Spinal cord (tissue), 10 donors: Measurements from ENCODE around the gene ABITRAM. TPM values are rescaled to one million over a fixed set of nuclear protein-coding genes. Genes with fewer than 3 reads are reported as not detected.
A peak's percentile ranks its signal among the peaks of the same experiment; 100 is the strongest.
"Not testable (repeated sequence)": the region's sequence is repeated elsewhere in the genome, so short reads cannot be mapped to it uniquely, and the experiment has no call there.

Experiments used
- DNase-seq, 6 donors: peaks; one replicate each; pipeline versions ENCODE4 v3.0.0 to v3.0.0-alpha.2; 2013 to 2015; ENCODE audit warnings: low spot score in 6 of 6, low read depth in 4 of 6
- H3K27ac ChIP-seq: one replicate; pipeline ENCODE4 v1.5.1; 2013; ENCODE audit warnings: low read depth, low read length, control low read depth
- H3K27me3 ChIP-seq: one replicate; pipeline ENCODE4 v1.6.1; 2013; ENCODE audit warnings: low read length; ENCODE audit not compliant: control insufficient read depth, insufficient read depth
- H3K36me3 ChIP-seq: one replicate; pipeline ENCODE4 v1.6.1; 2013; ENCODE audit warnings: low read length; ENCODE audit not compliant: control insufficient read depth, insufficient read depth
- H3K4me1 ChIP-seq: one replicate; pipeline ENCODE4 v1.6.1; 2013; ENCODE audit warnings: low read length; ENCODE audit not compliant: control insufficient read depth, insufficient read depth
- H3K4me3 ChIP-seq: one replicate; pipeline ENCODE4 v1.5.1; 2013; ENCODE audit warnings: low read depth, low read length, control low read depth
- H3K9me3 ChIP-seq: one replicate; pipeline ENCODE4 v1.6.1; 2013; ENCODE audit warnings: low read length; ENCODE audit not compliant: control insufficient read depth, insufficient read depth
- WGBS: methylation state at CpG from one replicate; pipeline ENCODE4 v1.1.5; 2013; ENCODE audit warnings: missing lambda C conversion rate; ENCODE audit not compliant: insufficient coverage; 5-methylcytosine and 5-hydroxymethylcytosine counted together
- long read RNA-seq, 4 donors: transcript quantifications; one replicate each; lab custom pipeline, GENCODE V29; 2026
- polyA plus RNA-seq, 2 donors: library from polyadenylated mRNA; unstranded; fragments of 120-200 nt; gene quantifications; one replicate each; pipeline ENCODE4 v1.2.1, GENCODE V29; 2013; ENCODE audit not compliant: insufficient read length in 2 of 2
- total RNA-seq, 2 donors: library from RNA; depleted of rRNA in 1 of 2; stranded (reverse); fragments of 120-200 nt in 1 of 2; fragments of >200 nt in 1 of 2; gene quantifications; one replicate each; pipeline versions ENCODE4 v1.2.3 to v1.2.4, GENCODE V29; 2013 to 2014
- donor health status: healthy.

Gene ABITRAM, protein sequence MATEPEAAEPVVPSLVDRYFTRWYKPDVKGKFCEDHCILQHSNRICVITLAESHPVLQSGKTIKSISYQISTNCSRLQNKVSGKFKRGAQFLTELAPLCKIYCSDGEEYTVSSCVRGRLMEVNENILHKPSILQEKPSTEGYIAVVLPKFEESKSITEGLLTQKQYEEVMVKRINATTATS
- 10 to 100 TPM; 10.2 to 14.9 TPM for total RNA-seq
- 10 to 100 TPM; 24.5 to 24.8 TPM for polyA plus RNA-seq
- long read RNA-seq, donor 1, transcript FAM206A-201 (6 exons, 2,134 nt), result major isoform, 16 of 19 reads
- long read RNA-seq, donor 1, partial matches to known transcripts, result 0 of 19 reads
- long read RNA-seq, donor 1, other reads (novel, unspliced or antisense), result 0 of 19 reads
- long read RNA-seq, donor 2, transcript FAM206A-201 (6 exons, 2,134 nt), result major isoform, 5 of 16 reads
- long read RNA-seq, donor 2, partial matches to known transcripts, result 10 of 16 reads
- long read RNA-seq, donor 2, other reads (novel, unspliced or antisense), result 0 of 16 reads
- long read RNA-seq, donor 3, transcript FAM206A-201 (6 exons, 2,134 nt), result major isoform, 5 of 7 reads
- long read RNA-seq, donor 3, partial matches to known transcripts, result 0 of 7 reads
- long read RNA-seq, donor 3, other reads (novel, unspliced or antisense), result 0 of 7 reads
- long read RNA-seq, donor 4, transcript FAM206A-201 (6 exons, 2,134 nt), result major isoform, 11 of 508 reads
- long read RNA-seq, donor 4, partial matches to known transcripts, result 480 of 508 reads
- long read RNA-seq, donor 4, other reads (novel, unspliced or antisense), result 16 of 508 reads

DNA sequence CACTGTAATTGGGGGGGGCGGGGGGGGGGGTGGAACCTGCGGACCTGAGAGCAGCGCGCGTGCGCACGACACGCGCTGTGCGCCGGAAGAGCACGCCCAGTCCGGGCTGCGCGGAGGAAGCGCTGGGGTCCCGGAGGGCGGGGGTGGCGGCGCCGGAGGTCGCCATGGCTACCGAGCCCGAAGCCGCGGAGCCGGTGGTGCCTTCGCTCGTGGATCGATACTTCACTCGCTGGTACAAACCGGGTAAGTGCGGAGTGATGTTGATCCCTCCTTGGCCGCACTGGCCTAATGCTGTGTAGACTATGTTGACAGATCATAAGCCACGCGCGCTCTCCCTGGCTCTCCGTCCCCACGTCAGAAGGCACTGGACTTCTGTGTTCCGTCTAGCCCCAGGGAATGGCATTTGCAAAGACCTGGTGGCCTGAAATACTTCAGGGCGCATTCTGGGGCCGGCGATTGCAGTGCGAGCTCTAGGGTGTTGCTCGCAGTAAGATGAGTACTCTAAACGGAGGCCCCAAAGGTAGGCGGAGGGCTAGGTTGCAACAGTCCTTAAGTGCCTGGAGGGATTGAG is at the start of gene ABITRAM:
Gene ABITRAM, plus strand, starts transcription at position 78 of the 571 bp plus-strand sequence. Its CDS starts 87 bp downstream, at position 165.
- Histone ChIP-seq H3K4me3 (peak within 1 kb of the TSS; percentile 95), H3K27me3 (no peaks in the 10 kb centered on the region), H3K4me1 (peaks cover 4% of the 10 kb centered on the region), H3K36me3 (peaks cover 6% of the 10 kb centered on the region), H3K27ac (peak within 1 kb of the TSS; percentile 94), H3K9me3 (no peaks in the 10 kb centered on the region)
- peak; percentile 69 to 96 (median 80) for DNase-seq
- 0% methylated on average over 45 of the region's 47 CpGs for WGBS

DNA sequence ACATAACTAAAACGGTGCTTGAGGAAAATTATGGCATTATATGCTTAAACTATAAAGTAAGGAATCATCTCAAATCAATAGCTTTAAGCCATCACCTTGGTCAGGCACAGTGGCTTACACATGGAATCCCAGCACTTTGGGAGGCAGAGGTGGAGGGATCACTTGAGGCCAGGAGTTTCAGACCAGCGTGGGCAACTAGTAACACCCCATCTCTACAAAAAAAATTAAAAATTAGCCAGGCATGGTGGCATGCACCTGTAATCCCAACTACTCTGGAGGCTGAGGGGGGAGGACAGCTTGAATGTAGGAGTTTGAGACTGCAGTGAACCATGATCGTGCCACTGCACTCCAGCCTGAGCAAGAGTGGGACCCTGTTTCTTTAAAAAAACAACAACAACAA is 49.5 kb upstream of the ABITRAM start:
- Histone ChIP-seq H3K36me3 (peaks cover 23% of the 10 kb centered on the region), H3K4me3 (no peak overlapping the region), H3K4me1 (no peaks in the 10 kb centered on the region), H3K9me3 (peaks cover 1% of the 10 kb centered on the region), H3K27me3 (no peaks in the 10 kb centered on the region), H3K27ac (no peak overlapping the region)
- WGBS, result no CpG with 5 or more reads among the region's 3 CpGs
- no peak for DNase-seq

DNA sequence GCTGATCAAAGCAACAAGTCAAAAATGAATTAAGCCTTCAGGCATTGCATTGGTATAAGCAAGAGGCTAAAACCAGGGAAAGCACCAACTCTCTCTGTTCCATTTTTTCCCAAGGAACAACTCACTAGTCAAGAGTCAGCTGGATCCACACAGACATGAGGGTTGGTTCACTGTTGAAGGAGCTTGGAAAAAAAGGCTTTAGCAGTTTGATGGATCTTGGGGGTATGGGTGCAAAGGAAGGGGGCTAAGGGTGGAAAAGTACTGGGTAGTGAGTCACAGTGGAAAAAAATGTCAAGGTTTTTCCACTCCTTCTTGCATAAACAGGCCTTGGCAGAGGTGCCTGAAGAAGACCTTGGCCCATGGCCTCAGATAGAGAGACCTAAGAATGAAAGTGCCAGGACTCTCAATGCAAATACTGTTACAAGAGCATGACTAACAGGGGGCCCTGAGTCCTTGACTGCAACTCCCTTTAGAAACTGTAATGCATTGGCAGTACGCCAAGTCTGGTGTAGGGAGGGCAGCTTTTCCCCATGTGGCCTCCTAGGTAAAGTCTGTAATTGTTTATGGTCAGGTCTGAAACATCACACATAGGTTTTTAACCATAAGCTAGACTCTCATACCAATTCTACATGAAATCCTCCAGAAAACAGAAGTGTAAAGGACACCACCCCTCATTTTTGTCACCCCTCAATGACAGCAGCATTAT is 48.4 kb upstream of the ABITRAM start:
- Histone ChIP-seq H3K9me3 (peaks cover 1% of the 10 kb centered on the region), H3K4me1 (no peaks in the 10 kb centered on the region), H3K27ac (no peak overlapping the region), H3K36me3 (peaks cover 20% of the 10 kb centered on the region), H3K27me3 (no peaks in the 10 kb centered on the region), H3K4me3 (no peak overlapping the region)
- no CpG with 5 or more reads among the region's 1 CpG for WGBS
- DNase-seq, result peak in 2 of 6 donors; percentile 5 to 26

DNA sequence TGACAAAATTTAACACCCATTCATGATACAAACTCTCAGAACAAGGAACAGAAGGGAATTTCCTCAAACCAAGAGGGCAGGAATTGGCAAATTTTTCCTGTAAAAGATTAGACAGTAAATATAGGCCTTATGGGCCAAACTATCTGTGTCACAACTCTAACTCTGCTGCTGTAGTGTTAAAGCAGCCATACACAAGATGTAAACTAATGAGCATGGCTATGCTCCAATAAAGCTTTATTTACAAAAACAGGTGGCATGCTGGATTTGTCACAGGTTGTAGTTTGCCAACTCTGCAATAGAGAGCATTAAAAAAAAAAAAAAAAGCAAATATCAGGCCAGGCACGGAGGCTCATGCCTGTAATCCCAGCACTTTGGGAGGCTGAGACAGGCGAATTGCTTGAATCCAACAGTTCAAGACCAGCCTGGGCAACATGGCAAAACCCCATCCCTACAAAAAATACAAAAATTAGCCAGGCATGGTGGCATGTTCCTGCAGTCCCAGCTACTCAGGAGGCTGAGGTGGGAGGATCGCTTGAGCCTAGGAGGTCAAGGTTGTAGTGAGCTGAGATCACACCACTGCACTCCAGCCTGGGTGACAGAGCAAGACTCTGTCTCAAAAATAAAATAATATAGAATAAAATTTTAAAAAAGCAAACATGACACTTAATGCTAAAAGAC is 47.5 kb upstream of the ABITRAM start:
- not testable (repeated sequence) for H3K4me1 ChIP-seq, H3K27ac ChIP-seq, H3K27me3 ChIP-seq, H3K4me3 ChIP-seq, H3K9me3 ChIP-seq
- peaks cover 27% of the 10 kb centered on the region for H3K36me3 ChIP-seq
- 75% methylated on average over 2 of the region's 3 CpGs for WGBS
- DNase-seq, result peak in 1 of 6 donors; percentile 71

DNA sequence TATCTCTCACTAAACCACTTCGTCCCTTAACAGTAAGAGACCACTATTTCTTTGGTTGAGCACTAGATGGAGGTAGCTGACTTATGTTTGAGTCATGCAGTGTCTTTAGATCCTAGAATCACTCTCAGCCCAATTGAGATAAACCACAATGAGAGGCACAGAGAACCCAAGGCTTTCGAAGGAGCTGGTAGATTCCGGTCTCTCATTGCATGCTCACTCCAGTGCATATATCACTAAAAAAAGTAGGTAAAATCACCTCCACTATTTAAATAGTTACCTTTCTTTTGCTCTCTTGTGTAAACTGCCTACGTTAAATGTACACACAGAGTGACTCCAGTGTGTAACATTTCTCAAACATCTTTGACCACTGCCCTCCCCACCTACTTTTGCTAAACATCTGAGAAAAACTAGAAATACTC is 44.5 kb upstream of the ABITRAM start:
- H3K27ac ChIP-seq, result no peak overlapping the region
- H3K36me3 ChIP-seq, result peaks cover 32% of the 10 kb centered on the region
- DNase-seq, result peak in 2 of 6 donors; percentile 49 to 60
- H3K9me3 ChIP-seq, result peaks cover 1% of the 10 kb centered on the region
- no peaks in the 10 kb centered on the region for H3K27me3 ChIP-seq
- WGBS, result 93% methylated on average over 3 of the region's 4 CpGs
- no peak overlapping the region for H3K4me3 ChIP-seq
- no peaks in the 10 kb centered on the region for H3K4me1 ChIP-seq

DNA sequence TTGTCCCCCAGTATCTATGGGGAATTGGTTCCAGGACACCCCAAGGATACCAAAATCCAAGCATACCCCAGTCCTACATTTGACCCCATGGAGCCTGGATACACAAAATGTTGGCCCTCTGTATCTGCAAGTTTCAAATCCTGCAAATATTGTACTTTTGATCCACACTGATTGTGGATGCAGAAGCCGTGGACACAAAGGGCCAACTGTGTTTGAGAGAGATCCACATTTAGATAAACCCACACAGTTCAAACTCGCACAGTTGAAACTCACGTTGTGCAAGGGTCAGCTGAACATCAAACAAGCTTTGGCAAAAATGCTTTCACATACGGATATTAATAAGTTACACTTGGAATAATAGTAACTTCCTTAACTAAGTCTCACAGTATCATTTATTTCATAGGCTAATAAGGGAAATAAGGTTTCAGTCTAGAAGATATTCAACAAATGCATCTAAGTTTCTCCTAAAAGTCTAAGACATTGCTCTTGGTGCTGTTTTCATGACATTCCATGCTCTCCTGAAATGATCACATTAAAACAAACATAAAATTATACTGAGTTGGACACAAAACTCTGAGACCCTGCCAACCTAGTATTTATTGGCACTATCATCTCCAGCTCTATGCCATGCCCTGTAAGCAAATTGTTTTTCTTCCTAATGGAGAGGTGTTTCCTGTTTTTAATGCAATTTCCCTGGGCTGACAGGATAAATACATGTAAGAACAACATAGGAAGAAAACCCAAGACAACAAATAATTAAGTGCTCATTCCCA is 39.8 kb upstream of the ABITRAM start:
- whole genome bisulfite sequencing, result no CpG with 5 or more reads among the region's 4 CpGs

DNA sequence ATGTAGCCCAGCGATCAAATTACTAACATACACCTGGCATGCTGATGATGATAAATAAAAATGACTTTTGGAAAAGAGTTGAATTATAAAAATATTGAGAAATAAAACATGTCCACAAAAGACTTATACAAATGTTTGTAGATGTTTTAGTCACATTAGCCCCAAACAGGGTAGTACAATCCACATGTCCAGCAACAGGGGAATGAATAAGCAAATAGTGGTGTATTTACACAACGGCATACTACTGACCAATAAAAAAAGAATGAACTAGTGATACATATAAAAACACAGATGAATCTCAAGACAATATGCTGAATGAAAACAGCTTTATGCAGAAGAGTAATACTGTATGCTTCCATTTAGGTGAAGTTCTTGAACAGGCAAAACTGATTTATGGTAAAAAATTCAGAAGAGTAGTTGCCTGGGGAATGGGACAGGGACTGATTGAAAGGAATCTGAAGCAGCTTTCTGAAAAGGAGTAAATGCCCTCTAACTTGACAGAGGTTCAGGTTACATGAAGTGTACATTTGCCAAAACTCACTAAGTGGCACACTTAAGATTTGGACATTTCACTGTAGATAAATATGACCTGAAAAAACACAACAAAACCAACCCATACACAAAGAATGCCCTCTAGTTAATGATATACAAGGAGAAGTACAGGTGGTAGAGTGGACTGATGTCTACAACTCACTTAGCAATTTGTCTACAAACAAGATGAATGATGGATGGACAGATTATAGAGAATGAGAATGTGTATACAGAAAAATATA is 36.7 kb upstream of the ABITRAM start:
- WGBS, result no CpG with 5 or more reads among the region's 2 CpGs
- H3K27me3 ChIP-seq, result no peaks in the 10 kb centered on the region
- no peaks in the 10 kb centered on the region for H3K4me1 ChIP-seq
- no peak overlapping the region for H3K4me3 ChIP-seq
- no peaks in the 10 kb centered on the region for H3K9me3 ChIP-seq
- H3K36me3 ChIP-seq, result peaks cover 43% of the 10 kb centered on the region
- no peak for DNase-seq
- no peak overlapping the region for H3K27ac ChIP-seq

More for the DNA sequence above, 39.8 kb upstream of the ABITRAM start:
- H3K9me3 ChIP-seq, result no peaks in the 10 kb centered on the region
- no peaks in the 10 kb centered on the region for H3K27me3 ChIP-seq
- H3K4me3 ChIP-seq, result no peak overlapping the region
- no peaks in the 10 kb centered on the region for H3K4me1 ChIP-seq
- peaks cover 46% of the 10 kb centered on the region for H3K36me3 ChIP-seq
- H3K27ac ChIP-seq, result no peak overlapping the region
- DNase-seq, result no peak

DNA sequence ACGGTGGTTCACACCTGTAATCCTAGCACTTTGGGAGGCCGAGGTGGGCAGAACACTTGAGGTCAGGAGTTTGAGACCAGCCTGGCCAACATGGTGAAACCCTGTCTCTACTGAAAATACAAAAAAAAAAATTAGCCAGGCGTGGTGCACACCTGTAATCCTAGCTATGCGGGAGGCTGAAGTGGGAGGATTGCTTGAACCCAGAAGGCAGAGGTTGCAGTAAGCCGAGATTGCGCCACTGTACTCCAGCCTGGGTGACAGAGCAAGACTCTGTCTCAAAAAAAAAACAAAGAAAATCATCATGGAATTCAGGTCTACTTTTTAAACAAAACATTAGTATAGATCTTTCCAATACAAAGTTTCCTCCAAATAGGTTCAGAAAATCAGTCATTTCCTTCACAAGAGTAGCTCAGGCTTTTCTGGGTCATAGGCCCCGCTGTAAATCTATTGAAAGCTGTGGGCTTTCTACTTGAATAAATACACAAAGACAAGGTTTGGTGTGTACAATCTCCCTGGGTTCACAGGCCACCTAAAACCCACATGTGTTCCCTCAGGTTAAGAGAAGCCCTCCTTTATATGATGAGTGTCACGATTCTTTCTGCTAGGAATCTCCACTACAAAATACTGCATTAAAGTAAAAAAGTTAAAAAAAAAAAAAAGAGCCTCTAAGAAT is 35.0 kb upstream of the ABITRAM start:
- not testable (repeated sequence) for H3K9me3 ChIP-seq, H3K4me3 ChIP-seq, H3K27ac ChIP-seq, H3K4me1 ChIP-seq, DNase-seq, H3K27me3 ChIP-seq
- WGBS, result 84% methylated on average over 4 of the region's 8 CpGs
- peaks cover 44% of the 10 kb centered on the region for H3K36me3 ChIP-seq
